T-helper 17 cell (primary cell): ENCODE data around the gene VIPR1. TPM values are rescaled to one million over a fixed set of nuclear protein-coding genes. Genes with fewer than 3 reads are reported as not detected.

ENCODE experiments used
- ATAC-seq: fragments of 150-1000 bp; cut with Tn5 transposase; 2 replicates; pipeline ENCODE4 v1.10.0; 2021; ENCODE audit warnings: mild to moderate bottlenecking, moderate library complexity
- DNase-seq, 3 donors: peaks; one replicate each; pipeline versions ENCODE4 v3.0.0 to v3.0.0-alpha.2; 2020 to 2021
- H3K9me3 ChIP-seq: one replicate; pipeline ENCODE4 v1.7.0; 2013; ENCODE audit warnings: low read length, mild to moderate bottlenecking; ENCODE audit not compliant: control insufficient read depth, poor library complexity, severe bottlenecking
- H3K27ac Mint-ChIP-seq: one replicate; pipeline ENCODE4 v1.8.0; 2022; ENCODE audit warnings: mild to moderate bottlenecking, moderate library complexity, mixed read lengths
- H3K27me3 Mint-ChIP-seq: one replicate; pipeline ENCODE4 v1.8.0; 2022; ENCODE audit warnings: mixed read lengths
- H3K36me3 Mint-ChIP-seq: one replicate; pipeline ENCODE4 v1.8.0; 2022; ENCODE audit warnings: low read depth, mixed read lengths
- H3K4me1 Mint-ChIP-seq: one replicate; pipeline ENCODE4 v1.8.0; 2022; ENCODE audit warnings: mild to moderate bottlenecking, mixed read lengths
- H3K4me3 Mint-ChIP-seq: one replicate; pipeline ENCODE4 v1.8.0; 2022; ENCODE audit warnings: mild to moderate bottlenecking, moderate library complexity, mixed read lengths
- total RNA-seq, 4 donors: library from RNA in 2 of 4; stranded (reverse) in 2 of 4; gene quantifications; one replicate each; pipeline ENCODE4 v1.2.3 and lab custom pipeline; 2022 to 2026

VIPR1 gene, protein sequence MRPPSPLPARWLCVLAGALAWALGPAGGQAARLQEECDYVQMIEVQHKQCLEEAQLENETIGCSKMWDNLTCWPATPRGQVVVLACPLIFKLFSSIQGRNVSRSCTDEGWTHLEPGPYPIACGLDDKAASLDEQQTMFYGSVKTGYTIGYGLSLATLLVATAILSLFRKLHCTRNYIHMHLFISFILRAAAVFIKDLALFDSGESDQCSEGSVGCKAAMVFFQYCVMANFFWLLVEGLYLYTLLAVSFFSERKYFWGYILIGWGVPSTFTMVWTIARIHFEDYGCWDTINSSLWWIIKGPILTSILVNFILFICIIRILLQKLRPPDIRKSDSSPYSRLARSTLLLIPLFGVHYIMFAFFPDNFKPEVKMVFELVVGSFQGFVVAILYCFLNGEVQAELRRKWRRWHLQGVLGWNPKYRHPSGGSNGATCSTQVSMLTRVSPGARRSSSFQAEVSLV
- total RNA-seq (10 to 100 TPM; 33.4 to 72.9 TPM), total RNA-seq (lab: John Stamatoyannopoulos, UW) (18.8 to 41.8 reads per million in 2 donors)

DNA sequence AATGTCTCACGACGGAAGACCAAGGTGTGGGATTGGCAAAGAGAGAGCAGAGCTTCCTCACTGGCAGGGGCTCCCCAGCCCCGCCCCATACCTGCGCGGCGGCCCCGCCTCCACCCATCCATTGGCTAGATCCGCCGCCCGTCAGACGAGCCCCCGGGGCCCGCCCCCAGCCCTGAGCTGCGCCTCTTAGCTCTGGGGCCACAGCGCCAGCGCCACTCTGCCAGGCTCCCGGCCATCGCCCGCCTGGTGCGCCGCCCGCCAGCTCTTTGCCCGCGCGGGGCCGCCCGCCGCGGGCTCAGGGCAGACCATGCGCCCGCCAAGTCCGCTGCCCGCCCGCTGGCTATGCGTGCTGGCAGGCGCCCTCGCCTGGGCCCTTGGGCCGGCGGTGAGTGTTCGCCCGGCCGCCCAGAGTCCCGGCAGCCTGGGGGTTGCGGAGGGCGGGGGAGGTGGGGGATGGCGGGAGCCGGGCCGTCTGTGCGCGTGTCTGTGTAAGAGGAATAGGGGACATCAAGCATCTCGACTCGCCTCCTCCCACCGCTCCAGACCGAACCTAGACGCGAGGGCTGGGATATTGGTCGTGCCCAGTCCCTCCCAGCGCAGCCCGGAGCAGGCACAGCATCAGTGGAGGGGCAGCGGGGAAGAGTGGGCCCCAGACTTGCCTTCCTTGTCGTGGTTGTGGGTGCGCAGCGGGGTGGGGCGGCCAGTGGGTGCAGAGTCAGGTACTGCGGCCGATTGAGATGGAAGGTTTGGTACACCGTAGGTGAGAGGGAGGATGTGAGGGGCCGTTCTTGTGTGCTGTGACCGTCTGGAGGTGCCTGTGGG lies at the start of gene VIPR1:
TSS of gene VIPR1 (plus strand) at position 215 of the 822 bp plus-strand sequence. CDS start at position 308, 93 bp downstream.
- Mint-ChIP-seq H3K36me3 (no peaks in the 10 kb centered on the region), H3K4me3 (peak within 1 kb of the TSS; percentile 97), H3K4me1 (peaks cover 44% of the 10 kb centered on the region), H3K27me3 (peaks cover 35% of the 10 kb centered on the region), H3K27ac (peak within 1 kb of the TSS; percentile 81)
- peak; percentile 93 to 95 (median 94) for DNase-seq
- ATAC-seq = peak; percentile 97
- H3K9me3 ChIP-seq = no peaks in the 10 kb centered on the region

DNA sequence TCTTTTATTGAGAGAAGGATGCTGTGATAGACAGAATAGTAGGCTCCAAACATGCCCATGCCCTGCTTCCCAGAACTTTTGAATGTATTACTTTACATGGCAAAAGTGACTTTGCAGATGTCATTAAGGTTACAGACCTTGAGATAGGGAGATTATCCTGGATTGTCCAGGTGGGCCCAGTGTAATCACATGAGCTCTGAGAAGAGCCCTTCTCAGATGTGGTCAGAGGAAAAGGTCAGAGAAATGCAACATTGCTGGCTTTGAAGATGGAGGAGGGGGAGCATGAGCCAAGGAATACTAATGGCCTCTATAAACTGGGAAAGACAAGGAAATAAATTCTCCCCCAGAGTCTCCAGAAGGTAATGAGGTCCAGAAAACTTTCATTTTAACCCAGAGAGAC lies 46.2 kb upstream of the VIPR1 start:
- no peaks in the 10 kb centered on the region for H3K9me3 ChIP-seq
- peaks cover 24% of the 10 kb centered on the region for H3K27me3 Mint-ChIP-seq
- H3K4me1 Mint-ChIP-seq = no peaks in the 10 kb centered on the region
- no peaks in the 10 kb centered on the region for H3K36me3 Mint-ChIP-seq
- DNase-seq (no peak), ATAC-seq (no peak)
- no peak overlapping the region for H3K4me3 Mint-ChIP-seq
- no peak overlapping the region for H3K27ac Mint-ChIP-seq

DNA sequence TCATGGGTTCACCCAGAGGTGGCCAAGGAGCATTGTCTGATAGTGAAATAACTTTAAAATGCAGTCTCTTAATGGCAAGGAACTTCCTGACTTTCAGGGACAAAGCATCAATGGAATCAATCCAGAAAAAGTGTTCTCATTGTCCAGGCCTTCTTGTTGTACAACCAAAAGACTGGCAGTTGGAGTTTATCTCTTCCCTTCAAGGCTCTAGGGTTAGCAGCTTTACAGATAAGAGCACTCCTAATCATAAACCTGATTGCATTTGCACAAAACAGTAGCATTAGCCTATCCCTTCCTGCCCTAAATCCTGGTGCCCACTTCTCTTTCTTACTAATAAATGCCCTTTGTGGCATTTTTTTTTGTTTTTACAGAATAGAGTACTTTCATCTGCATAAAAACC lies 43.3 kb upstream of the VIPR1 start:
- H3K27me3 Mint-ChIP-seq = peaks cover 28% of the 10 kb centered on the region
- no peaks in the 10 kb centered on the region for H3K36me3 Mint-ChIP-seq
- DNase-seq (no peak), ATAC-seq (no peak)
- H3K27ac Mint-ChIP-seq = no peak overlapping the region
- H3K4me3 Mint-ChIP-seq = no peak overlapping the region
- H3K4me1 Mint-ChIP-seq = no peaks in the 10 kb centered on the region
- no peaks in the 10 kb centered on the region for H3K9me3 ChIP-seq

DNA sequence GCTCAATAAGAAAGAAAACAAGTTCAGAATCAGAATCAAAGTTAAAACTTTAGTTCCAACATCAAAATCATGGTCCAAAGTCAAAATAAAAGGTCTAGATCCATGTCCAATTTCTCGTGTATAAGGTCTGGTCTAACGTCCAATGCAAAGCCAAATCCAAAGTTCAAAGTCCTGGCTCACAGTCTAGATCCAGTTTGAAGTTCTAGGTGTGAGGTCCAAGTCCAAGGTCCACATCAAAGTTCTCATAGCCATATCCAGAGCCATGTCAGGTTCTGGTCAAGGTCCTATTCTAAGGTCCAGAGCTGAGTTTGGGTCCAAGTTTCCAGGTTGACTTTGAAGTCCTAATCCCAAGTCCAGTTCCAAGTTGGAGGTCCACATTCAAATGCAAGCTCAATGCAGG lies 40.7 kb upstream of the VIPR1 start:
- DNase-seq (no peak), ATAC-seq (no peak)
- Mint-ChIP-seq H3K36me3 (no peaks in the 10 kb centered on the region), H3K27ac (no peak overlapping the region), H3K27me3 (peaks cover 29% of the 10 kb centered on the region), H3K4me1 (no peaks in the 10 kb centered on the region), H3K4me3 (no peak overlapping the region)
- no peaks in the 10 kb centered on the region for H3K9me3 ChIP-seq

DNA sequence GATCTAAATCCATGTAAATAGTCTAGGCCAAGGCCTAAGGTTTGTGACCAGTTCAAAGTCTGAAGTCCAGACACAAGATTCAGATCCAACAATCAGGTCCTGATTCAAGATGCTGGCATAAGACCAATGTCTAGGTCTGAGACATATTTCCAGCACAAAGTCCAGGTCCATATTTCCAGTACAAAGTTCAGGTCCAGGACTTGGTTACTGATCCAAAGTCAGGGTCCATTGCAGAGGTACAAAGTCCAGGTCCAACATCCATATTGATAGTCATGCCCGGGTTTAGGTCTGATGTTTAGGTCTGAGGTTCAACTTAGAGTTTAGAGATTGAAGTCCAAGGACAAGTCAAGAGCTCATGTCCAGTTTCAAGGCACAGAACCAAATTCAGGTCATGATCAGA lies 39.4 kb upstream of the VIPR1 start:
- ATAC-seq (no peak), DNase-seq (no peak)
- no peaks in the 10 kb centered on the region for H3K9me3 ChIP-seq
- Mint-ChIP-seq H3K4me1 (no peaks in the 10 kb centered on the region), H3K36me3 (no peaks in the 10 kb centered on the region), H3K27me3 (peaks cover 29% of the 10 kb centered on the region), H3K27ac (no peak overlapping the region), H3K4me3 (no peak overlapping the region)

DNA sequence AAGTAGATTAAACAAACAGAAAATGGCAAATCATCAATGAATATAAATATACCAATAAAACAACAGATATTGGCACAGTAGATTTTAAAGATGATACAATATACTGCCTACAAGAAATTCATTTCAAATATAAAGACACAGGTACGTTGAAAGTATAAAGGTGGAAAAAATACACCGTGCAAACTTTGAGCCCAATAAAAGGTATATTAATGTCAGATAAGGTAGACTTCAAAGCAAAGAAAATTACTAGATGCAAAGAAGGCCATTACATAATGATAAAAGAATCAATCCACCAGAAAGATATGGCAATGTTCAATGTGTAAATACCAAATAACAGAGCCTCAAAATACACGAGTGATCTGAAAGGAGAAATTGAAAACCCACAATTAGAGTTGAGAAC lies 34.3 kb upstream of the VIPR1 start:
- H3K4me1 Mint-ChIP-seq = no peaks in the 10 kb centered on the region
- no peaks in the 10 kb centered on the region for H3K36me3 Mint-ChIP-seq

DNA sequence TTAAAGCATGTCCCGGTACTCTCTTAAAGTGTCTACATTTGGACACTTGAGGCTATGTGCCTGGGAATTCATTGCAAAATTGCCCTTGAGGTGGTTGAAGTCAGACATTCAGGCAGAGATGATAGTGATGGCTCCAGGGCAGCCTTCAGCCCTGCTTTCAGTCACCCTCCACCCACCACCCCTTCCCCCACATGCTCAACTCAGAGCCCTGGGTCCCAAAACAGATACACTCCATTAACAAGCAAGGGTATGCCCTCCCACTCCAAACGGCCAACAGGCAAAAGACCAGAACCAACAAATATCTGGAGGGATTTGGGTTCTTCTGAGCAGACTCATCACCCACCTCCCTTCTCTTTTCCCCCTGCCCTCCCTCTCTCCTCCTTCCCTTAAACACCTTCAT lies 29.9 kb upstream of the VIPR1 start:
- no peak for ATAC-seq
- no peak overlapping the region for H3K27ac Mint-ChIP-seq

More for the DNA sequence above, 34.3 kb upstream of the VIPR1 start:
- DNase-seq (no peak), ATAC-seq (no peak)
- no peaks in the 10 kb centered on the region for H3K9me3 ChIP-seq
- Mint-ChIP-seq H3K27me3 (peaks cover 24% of the 10 kb centered on the region), H3K27ac (no peak overlapping the region), H3K4me3 (no peak overlapping the region)

DNA sequence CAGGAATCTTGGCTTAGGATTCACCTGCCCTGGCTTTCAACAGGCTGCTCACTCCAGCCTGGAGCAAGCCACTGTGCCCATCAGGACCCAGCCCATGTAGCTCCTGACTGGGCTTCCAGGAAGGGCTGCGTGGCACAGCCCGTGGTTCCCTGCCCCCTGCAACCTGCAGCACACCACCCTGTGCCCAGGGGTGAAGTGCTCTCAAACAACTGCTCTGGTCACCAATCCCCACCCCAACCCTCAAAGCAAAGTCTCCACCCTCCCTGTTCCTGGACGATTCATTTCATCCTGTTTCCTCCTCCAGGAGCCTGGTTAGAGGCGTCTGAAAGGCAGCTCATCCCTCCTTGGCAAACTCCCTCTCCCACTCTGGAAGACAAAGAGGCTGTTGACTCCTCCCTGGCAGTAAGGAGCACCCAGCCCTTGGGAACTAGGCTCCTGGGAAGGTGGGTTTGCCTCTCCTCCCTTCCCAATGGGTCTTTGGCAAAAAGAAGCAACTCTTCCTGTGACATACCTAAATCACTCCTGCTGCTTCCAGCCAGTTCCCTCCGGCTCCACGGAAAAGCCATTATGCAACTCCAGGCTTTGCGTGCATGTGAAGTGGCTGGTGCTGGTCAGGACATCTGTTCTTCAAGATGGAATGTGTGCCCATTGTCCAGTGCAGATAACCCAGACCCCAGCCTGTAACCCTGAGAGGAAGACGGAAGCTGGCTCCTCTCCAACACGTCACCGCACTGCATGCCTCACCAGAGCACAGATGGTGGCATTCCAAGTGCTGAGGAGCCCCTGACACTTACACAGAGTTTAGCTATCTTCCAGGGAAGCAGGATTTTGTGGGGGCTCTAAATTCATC lies 29.1 kb upstream of the VIPR1 start:
- Mint-ChIP-seq H3K4me1 (peaks cover 4% of the 10 kb centered on the region), H3K36me3 (peaks cover 3% of the 10 kb centered on the region), H3K4me3 (no peak overlapping the region), H3K27me3 (peaks cover 49% of the 10 kb centered on the region), H3K27ac (no peak overlapping the region)
- DNase-seq (no peak), ATAC-seq (no peak)
- no peaks in the 10 kb centered on the region for H3K9me3 ChIP-seq

More for the DNA sequence above, 29.9 kb upstream of the VIPR1 start:
- H3K4me1 Mint-ChIP-seq = peaks cover 4% of the 10 kb centered on the region
- H3K9me3 ChIP-seq = no peaks in the 10 kb centered on the region
- no peak overlapping the region for H3K4me3 Mint-ChIP-seq
- H3K36me3 Mint-ChIP-seq = peaks cover 3% of the 10 kb centered on the region
- H3K27me3 Mint-ChIP-seq = peaks cover 49% of the 10 kb centered on the region
- no peak for DNase-seq

DNA sequence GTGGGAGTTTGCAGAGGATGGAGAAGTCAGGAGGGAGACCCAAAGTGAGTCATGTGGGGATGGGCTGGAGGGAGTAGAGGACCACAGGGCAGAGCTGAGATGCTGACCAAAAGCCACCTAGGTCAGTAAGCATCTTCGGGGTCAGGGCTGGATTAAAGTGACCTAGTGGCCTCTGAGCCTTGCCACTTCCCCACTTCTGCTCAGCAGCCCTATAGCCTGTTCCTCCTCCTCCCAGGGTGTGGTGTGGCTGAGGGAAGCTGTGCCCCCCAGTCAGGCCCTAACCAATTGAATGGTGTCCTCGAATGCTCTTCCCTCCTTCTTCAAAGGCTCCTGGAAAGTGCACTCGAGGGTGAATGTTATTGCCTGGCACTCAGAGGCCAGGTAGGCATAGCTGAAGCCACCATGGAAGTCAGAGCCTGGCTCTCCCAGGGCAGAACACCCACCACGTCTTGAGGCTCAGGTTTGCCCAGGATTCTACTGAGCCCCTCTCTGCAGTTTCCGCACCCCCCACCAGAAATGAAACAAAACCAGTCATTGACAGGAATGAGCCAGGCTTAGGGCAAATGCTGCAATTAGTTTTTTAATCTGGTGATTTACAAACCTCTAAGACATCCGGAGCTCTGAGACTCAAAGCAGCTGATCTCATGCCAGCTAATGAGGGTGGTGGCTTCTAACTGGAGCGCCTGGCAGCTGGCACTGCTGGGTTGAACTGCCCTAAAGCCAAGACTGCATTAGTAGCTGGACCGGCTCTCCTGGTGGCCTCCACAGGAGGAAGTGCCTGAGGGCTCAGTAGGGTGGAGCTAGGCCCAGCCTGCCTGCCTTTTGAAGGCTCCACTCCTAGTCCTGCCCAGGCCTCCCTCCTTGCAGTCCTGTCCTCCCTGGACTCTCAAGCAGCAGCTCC lies 26.0 kb upstream of the VIPR1 start:
- no peak overlapping the region for H3K4me3 Mint-ChIP-seq
- peaks cover 50% of the 10 kb centered on the region for H3K27me3 Mint-ChIP-seq
- peak overlapping the region; percentile 76 for H3K27ac Mint-ChIP-seq
- DNase-seq (no peak), ATAC-seq (no peak)
- H3K9me3 ChIP-seq = no peaks in the 10 kb centered on the region
- peaks cover 3% of the 10 kb centered on the region for H3K36me3 Mint-ChIP-seq
- H3K4me1 Mint-ChIP-seq = peaks cover 4% of the 10 kb centered on the region

DNA sequence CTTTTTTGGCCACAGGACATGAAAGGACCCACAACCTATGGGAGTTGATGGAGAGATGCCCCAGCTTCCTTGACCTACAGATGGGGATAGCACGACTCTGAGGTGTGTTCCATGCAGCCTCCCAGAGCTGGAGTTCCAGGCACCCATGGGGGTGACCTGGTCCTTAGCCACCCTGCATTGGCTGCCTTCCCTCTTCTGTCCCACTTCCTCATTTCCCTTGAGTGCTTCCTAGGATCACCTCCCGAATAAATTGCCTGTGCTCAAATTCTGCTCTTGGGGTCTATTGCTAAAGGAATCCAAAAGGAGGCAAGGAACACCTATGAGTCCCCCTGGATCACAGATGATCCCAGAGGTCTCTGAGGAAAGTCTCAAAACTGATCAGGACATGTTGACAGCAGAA lies 24.7 kb upstream of the VIPR1 start:
- H3K4me1 Mint-ChIP-seq = peaks cover 4% of the 10 kb centered on the region
- DNase-seq (no peak), ATAC-seq (no peak)
- peaks cover 3% of the 10 kb centered on the region for H3K9me3 ChIP-seq
- H3K27ac Mint-ChIP-seq = no peak overlapping the region
- peaks cover 48% of the 10 kb centered on the region for H3K27me3 Mint-ChIP-seq
- H3K4me3 Mint-ChIP-seq = no peak overlapping the region
- H3K36me3 Mint-ChIP-seq = peaks cover 3% of the 10 kb centered on the region

DNA sequence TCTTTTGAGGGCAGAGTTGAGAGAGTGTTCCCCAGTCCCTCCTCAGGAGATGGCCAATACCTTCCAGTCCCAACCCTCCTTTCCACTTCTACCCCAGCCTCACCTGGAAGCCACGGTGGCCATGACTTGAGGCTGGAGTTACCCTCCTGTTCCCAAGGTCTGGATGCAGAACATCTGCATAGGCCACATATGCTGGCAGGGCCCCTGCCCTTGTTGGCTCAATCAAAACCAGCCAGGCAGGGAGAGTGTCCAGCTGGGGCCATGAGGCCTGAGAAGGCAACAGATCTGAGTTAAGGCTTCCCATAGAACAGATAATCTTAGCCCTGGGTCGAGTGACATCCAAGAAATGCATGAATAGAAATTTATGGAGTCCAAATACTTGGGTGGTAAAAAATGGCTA lies 23.6 kb upstream of the VIPR1 start:
- H3K9me3 ChIP-seq = peaks cover 3% of the 10 kb centered on the region
- H3K4me1 Mint-ChIP-seq = peaks cover 4% of the 10 kb centered on the region
- peaks cover 5% of the 10 kb centered on the region for H3K36me3 Mint-ChIP-seq
- ATAC-seq (no peak), DNase-seq (no peak)
- no peak overlapping the region for H3K4me3 Mint-ChIP-seq
- no peak overlapping the region for H3K27ac Mint-ChIP-seq
- H3K27me3 Mint-ChIP-seq = peaks cover 36% of the 10 kb centered on the region
